K562 (cell line): ENCODE data around the gene PRODH. TPM values are rescaled to one million over a fixed set of nuclear protein-coding genes. Genes with fewer than 3 reads are reported as not detected.

Experiments
- CREBBP ChIP-seq: IDR thresholded peaks from one replicate; pipeline ENCODE4 v1.6.1; 2012; ENCODE audit warnings: low read depth, mild to moderate bottlenecking, control low read depth, inconsistent platforms, low read length
- EHMT2 ChIP-seq: fragments of 450-650 bp; IDR thresholded peaks from 2 replicates; pipeline ENCODE4 v1.6.1; 2018; ENCODE audit warnings: antibody characterized with exemption
- HDAC3 ChIP-seq: fragments of 450-650 bp; IDR thresholded peaks from 2 replicates; pipeline ENCODE4 v1.6.1; 2018; ENCODE audit warnings: borderline replicate concordance, mild to moderate bottlenecking, moderate library complexity; ENCODE audit not compliant: partially characterized antibody
- LCOR ChIP-seq: sonication (generic); formaldehyde crosslinking; IDR thresholded peaks from 2 replicates; pipeline ENCODE4 v1.8.0; 2022; ENCODE audit warnings: mild to moderate bottlenecking, missing genetic modification reagents
- NCOA2 ChIP-seq, 2 experiments: fragments of 450-650 bp; IDR thresholded peaks; 2 replicates each; pipeline ENCODE4 v1.6.1; 2018; ENCODE audit warnings: mild to moderate bottlenecking in 2 of 2, moderate library complexity in 1 of 2; ENCODE audit not compliant: partially characterized antibody in 2 of 2
- NFRKB ChIP-seq: fragments of 450-650 bp; IDR thresholded peaks from 2 replicates; pipeline ENCODE4 v1.6.1; 2016; ENCODE audit warnings: low read depth
- RBBP5 ChIP-seq: fragments of 200-600 bp; sonication (generic); IDR thresholded peaks from 2 replicates; pipeline ENCODE4 v1.6.1; 2012; ENCODE audit warnings: borderline replicate concordance, mild to moderate bottlenecking, low read length, control low read depth, inconsistent platforms; ENCODE audit not compliant: insufficient read depth, poor library complexity, severe bottlenecking
- RFX7 ChIP-seq: fragments of 250-450 bp; sonication (Bioruptor Pico); IDR thresholded peaks from 2 replicates; pipeline ENCODE4 v1.5.1; 2021; ENCODE audit warnings: mild to moderate bottlenecking
- SRSF3 ChIP-seq: fragments of 200-400 bp; formaldehyde crosslinking; IDR thresholded peaks from 2 replicates; pipeline ENCODE4 v1.6.1; 2016; ENCODE audit warnings: mild to moderate bottlenecking, low read length, moderate library complexity; ENCODE audit not compliant: insufficient read depth
- TAF1 ChIP-seq: IDR thresholded peaks from 2 replicates; pipeline ENCODE4 v1.6.1; 2011; ENCODE audit warnings: mild to moderate bottlenecking, low read length, moderate library complexity; ENCODE audit not compliant: insufficient read depth, control insufficient read depth, severe bottlenecking; ENCODE audit errors: extremely low read depth
- TGIF2 ChIP-seq: sonication (generic); formaldehyde crosslinking; IDR thresholded peaks from 2 replicates; pipeline ENCODE4 v1.8.1; 2022; ENCODE audit warnings: mild to moderate bottlenecking, missing genetic modification reagents, moderate library complexity
- YY1 ChIP-seq, 3 experiments: IDR thresholded peaks; 2 replicates each; pipeline ENCODE4 v1.6.1; 2011; ENCODE audit warnings: low read length in 2 of 3, mild to moderate bottlenecking in 2 of 3, moderate library complexity in 2 of 3, borderline replicate concordance in 1 of 3, control low read depth in 1 of 3, low read depth in 1 of 3; ENCODE audit not compliant: insufficient read depth in 3 of 3, insufficient replicate concordance in 2 of 3, control insufficient read depth in 1 of 3, insufficient read length in 1 of 3; ENCODE audit errors: extremely low read depth in 1 of 3
- ZFP30 ChIP-seq: fragments of 250-450 bp; sonication (Bioruptor Pico); IDR thresholded peaks from 2 replicates; pipeline ENCODE4 v1.8.0; 2022; ENCODE audit warnings: moderate library complexity, mild to moderate bottlenecking, inconsistent platforms, borderline replicate concordance
- ZNF184 ChIP-seq: sonication (generic); formaldehyde crosslinking; IDR thresholded peaks from 2 replicates; pipeline ENCODE4 v1.5.0; 2020; ENCODE audit warnings: missing genetic modification reagents
- ZNF561 ChIP-seq: fragments of 450-650 bp; formaldehyde crosslinking; conservative IDR thresholded peaks from 2 replicates; pipeline ENCODE4 v1.4.0; 2020; ENCODE audit warnings: mild to moderate bottlenecking, moderate library complexity
- polyA plus RNA-seq, 8 experiments: library from polyadenylated mRNA; depleted of rRNA in 4 of 8; stranded (reverse) in 5 of 8; unstranded in 3 of 8; fragments of >200 nt; fragmentation: Nextera tagmentation in 2 of 8; fragmentation: Illumina TruSeq in 1 of 8; extraction: Ambion mirVana in 2 of 8; extraction: Trizol in 1 of 8; gene quantifications; 2 replicates each; pipeline versions ENCODE4 v1.2.1 to v1.2.3, GENCODE V29; 2011 to 2014; ENCODE audit warnings: inconsistent platforms in 1 of 8, missing spikeins in 1 of 8
- total RNA-seq, 7 experiments: library from RNA; depleted of rRNA in 6 of 7; stranded (reverse); fragments of >200 nt in 6 of 7; fragmentation: Illumina TruSeq in 2 of 7; extraction: Trizol in 2 of 7; gene quantifications; 2 replicates each; pipeline versions ENCODE4 v1.2.1 to v1.2.3, GENCODE V29; 2011 to 2021; ENCODE audit warnings: low replicate concordance in 1 of 7
- TF ChIP-seq, protein P1 (sequence below), 2 experiments: fragments of 450-650 bp; IDR thresholded peaks; 2 replicates each; pipeline ENCODE4 v1.6.1; 2018; ENCODE audit warnings: mild to moderate bottlenecking in 2 of 2, low read depth in 1 of 2; ENCODE audit not compliant: partially characterized antibody in 2 of 2
- TF ChIP-seq, protein P2 (sequence below): fragments of 450-650 bp; formaldehyde crosslinking; IDR thresholded peaks from 2 replicates; pipeline ENCODE4 v1.4.0; 2022; ENCODE audit warnings: mild to moderate bottlenecking, moderate library complexity
- TF ChIP-seq, protein P3 (sequence below): fragments of 250-450 bp; sonication (Bioruptor Pico); IDR thresholded peaks from 2 replicates; pipeline ENCODE4 v1.4.0; 2020
- TF ChIP-seq, protein P4 (sequence below): conservative IDR thresholded peaks from 2 replicates; pipeline ENCODE4 v1.6.1; 2011; ENCODE audit warnings: low read depth, mild to moderate bottlenecking, low read length; ENCODE audit not compliant: control insufficient read depth

The PRODH gene
- total and polyA plus RNA-seq, 9 of the 15 experiments (the other 6 are each of a cell fraction or from before 2014, with no cell fraction given), result 0.07 to 0.11 TPM; not detected in 7

DNA sequence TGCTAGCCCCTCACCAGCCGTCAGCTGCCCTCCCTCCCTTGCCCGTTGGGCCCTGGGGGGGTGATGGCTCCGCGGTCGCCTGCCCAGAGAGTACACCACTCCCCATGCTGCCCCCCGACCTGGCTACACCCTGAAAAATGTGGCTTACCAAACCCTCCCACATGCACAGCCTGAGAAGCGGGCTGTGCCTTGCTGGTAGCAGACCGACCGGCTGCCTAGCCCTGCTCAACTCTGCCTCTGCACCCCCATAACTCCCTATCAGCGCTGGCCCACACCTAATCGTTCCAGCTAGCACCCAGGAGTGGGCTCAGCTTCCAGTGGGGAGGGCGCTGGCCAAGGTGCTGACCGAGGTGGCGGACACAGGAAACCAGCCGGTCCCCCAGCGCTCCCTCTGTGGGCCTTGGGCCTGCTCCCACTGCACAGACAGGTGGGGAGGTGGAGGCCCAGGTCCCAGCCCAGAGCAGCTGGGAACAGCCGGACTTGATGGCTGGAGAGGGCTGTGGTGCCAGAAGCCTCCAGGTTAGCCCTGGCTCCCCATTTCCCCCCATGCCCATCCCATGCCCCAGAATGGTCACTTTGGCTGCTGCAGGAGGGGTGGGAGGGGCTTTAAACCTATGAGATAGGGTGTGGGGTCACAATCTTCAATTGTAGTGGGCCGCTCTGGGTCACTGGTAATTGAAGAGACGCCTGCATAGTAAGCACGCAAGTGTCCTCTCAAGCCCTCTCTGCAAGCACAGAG lies 32.1 kb upstream of the PRODH start (continued):
- TF ChIP-seq, protein P1, sequence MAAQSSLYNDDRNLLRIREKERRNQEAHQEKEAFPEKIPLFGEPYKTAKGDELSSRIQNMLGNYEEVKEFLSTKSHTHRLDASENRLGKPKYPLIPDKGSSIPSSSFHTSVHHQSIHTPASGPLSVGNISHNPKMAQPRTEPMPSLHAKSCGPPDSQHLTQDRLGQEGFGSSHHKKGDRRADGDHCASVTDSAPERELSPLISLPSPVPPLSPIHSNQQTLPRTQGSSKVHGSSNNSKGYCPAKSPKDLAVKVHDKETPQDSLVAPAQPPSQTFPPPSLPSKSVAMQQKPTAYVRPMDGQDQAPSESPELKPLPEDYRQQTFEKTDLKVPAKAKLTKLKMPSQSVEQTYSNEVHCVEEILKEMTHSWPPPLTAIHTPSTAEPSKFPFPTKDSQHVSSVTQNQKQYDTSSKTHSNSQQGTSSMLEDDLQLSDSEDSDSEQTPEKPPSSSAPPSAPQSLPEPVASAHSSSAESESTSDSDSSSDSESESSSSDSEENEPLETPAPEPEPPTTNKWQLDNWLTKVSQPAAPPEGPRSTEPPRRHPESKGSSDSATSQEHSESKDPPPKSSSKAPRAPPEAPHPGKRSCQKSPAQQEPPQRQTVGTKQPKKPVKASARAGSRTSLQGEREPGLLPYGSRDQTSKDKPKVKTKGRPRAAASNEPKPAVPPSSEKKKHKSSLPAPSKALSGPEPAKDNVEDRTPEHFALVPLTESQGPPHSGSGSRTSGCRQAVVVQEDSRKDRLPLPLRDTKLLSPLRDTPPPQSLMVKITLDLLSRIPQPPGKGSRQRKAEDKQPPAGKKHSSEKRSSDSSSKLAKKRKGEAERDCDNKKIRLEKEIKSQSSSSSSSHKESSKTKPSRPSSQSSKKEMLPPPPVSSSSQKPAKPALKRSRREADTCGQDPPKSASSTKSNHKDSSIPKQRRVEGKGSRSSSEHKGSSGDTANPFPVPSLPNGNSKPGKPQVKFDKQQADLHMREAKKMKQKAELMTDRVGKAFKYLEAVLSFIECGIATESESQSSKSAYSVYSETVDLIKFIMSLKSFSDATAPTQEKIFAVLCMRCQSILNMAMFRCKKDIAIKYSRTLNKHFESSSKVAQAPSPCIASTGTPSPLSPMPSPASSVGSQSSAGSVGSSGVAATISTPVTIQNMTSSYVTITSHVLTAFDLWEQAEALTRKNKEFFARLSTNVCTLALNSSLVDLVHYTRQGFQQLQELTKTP (IDR thresholded peaks at IDR 0.05; ENCODE audit: low read depth in 1 of 2, partially characterized antibody in 2 of 2), result peak in 1 of 2 experiments; percentile 94
- TF ChIP-seq EHMT2 (peak; percentile 98), RFX7 (CRISPR knock-in tag) (no peak), ZNF184 (CRISPR knock-in tag) (0 out of 2 replicates have a peak, but pooled peaks have one; percentile 5), NFRKB (no peak), ZFP30 (CRISPR knock-in tag) (no peak), TAF1 (no peak), CREBBP (no peak), NCOA2 (IDR thresholded peaks at IDR 0.05; ENCODE audit: partially characterized antibody in 2 of 2) (no peak), YY1 (IDR thresholded peaks at IDR 0.05; ENCODE audit: borderline replicate concordance in 1 of 3, control insufficient read depth in 1 of 3, extremely low read depth in 1 of 3, insufficient read depth in 3 of 3, insufficient read length in 1 of 3, insufficient replicate concordance in 2 of 3, low read depth in 1 of 3, low read length in 2 of 3) (no peak), HDAC3 (no peak), RBBP5 (no peak), TGIF2 (CRISPR knock-in tag) (0 out of 2 replicates have a peak, but pooled peaks have one; percentile 49), LCOR (CRISPR knock-in tag) (peak; percentile 57; the same call in 1 of the 2 replicates), ZNF561 (no peak), SRSF3 (no peak)
- TF ChIP-seq, protein P2, sequence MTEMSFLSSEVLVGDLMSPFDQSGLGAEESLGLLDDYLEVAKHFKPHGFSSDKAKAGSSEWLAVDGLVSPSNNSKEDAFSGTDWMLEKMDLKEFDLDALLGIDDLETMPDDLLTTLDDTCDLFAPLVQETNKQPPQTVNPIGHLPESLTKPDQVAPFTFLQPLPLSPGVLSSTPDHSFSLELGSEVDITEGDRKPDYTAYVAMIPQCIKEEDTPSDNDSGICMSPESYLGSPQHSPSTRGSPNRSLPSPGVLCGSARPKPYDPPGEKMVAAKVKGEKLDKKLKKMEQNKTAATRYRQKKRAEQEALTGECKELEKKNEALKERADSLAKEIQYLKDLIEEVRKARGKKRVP (CRISPR knock-in tag), result no peak
- TF ChIP-seq, protein P3, sequence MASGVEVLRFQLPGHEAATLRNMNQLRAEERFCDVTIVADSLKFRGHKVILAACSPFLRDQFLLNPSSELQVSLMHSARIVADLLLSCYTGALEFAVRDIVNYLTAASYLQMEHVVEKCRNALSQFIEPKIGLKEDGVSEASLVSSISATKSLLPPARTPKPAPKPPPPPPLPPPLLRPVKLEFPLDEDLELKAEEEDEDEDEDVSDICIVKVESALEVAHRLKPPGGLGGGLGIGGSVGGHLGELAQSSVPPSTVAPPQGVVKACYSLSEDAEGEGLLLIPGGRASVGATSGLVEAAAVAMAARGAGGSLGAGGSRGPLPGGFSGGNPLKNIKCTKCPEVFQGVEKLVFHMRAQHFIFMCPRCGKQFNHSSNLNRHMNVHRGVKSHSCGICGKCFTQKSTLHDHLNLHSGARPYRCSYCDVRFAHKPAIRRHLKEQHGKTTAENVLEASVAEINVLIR (CRISPR knock-in tag), result no peak
- TF ChIP-seq, protein P4, sequence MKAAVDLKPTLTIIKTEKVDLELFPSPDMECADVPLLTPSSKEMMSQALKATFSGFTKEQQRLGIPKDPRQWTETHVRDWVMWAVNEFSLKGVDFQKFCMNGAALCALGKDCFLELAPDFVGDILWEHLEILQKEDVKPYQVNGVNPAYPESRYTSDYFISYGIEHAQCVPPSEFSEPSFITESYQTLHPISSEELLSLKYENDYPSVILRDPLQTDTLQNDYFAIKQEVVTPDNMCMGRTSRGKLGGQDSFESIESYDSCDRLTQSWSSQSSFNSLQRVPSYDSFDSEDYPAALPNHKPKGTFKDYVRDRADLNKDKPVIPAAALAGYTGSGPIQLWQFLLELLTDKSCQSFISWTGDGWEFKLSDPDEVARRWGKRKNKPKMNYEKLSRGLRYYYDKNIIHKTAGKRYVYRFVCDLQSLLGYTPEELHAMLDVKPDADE, result no peak
